ENCODE measurements around the gene AP1G2.

Gene AP1G2

GRCh38 chr14:23569443-23570151, 2.0 kb upstream of the AP1G2 start:
- DNase-seq = no peak

GRCh38 chr14:23568600-23569331, 1.2 kb upstream of the AP1G2 start:
- DNase-seq = no peak

- DNase-seq = no peak
Measured at GRCh38 chr14:23568021-23568599, 519 bp upstream of the AP1G2 start.

GRCh38 chr14:23566778-23567185, 809 bp downstream of the AP1G2 start:
- no peak for DNase-seq

DNA sequence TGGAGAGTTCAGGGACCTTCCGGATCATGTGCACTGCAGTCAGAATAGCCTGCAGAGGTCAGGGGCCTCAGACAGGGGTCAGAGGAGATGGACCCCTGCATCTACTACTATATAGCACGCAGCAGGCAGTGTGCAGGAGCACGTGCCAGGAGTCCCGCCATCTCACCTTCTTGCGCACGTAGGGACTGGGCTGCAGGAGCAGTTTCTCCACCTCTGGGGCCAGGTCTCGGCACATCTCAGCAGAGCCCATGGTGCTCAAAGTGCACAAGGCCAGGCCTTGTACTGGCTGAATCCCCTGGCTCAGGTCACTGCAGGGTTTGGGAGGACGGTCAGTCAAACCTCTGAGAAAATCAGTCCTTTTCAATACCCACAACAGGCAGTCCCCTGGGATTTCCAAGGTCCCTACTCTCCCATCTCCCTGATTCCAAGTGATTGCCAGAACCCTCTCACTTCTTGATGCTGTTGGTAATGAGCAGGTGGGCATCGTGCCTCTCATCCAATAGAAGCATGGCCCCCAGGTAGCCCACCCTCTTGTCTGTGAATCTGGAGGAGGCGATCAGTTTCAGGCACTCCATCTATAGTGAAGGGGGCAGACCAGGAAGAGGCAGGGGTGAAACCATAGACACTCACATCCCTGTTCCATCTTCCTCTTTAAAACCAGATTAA, 1.3 kb downstream of the AP1G2 start:
- DNase-seq = no peak

DNA sequence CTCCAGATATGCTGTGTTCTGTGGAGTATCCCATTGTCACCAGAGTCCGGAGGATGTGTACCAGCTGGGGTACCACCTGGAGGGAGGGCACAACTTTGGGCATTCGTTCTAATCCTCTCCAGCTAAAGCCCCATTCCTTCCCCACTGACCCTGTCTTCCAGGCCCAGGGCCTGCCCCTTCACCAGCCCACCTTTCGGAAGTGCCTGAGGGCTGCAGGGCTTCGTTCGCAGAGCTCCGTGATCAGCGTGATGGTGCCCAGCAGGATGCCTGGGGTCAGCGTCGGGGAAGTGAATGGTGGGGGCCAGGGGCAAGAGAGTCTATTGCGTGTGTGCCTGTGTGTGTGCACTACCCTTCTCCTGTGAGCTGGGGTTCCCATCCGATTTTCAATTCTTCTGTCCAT, 2.0 kb downstream of the AP1G2 start:
- DNase-seq = no peak

GRCh38 chr14:23564876-23565275, 2.7 kb downstream of the AP1G2 start:
- no peak for DNase-seq

DNA sequence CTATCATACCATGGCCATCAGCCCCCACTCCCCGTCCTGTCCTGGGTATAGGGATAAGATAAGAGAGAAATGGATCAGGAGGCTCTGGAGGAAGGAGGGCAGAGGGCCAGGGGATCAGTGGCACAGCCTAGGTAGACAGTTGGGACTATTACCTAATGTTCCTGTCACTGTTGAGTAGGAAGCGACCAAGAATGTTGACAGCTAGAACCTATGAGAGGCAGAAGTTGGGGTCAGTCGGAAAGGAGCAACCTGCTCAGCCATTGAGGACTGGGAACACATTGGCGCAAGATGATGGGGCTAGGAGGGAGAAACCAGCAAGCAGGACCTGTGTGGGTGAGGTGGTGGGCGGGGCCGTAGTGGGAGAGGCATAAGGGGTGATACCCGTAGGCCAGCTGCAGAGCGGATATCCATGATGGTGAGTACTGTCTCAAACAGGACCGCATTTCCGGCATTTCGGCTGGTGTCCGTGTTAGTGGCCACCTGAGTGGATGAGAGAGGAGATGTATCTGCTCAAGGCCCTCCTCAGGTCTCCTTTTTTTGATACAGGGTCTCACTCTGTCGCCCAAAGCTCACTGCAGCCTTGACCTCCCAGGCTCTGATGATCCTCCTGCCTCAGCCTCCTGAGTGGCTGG, 3.3 kb downstream of the AP1G2 start:
- DNase-seq = no peak

DNA sequence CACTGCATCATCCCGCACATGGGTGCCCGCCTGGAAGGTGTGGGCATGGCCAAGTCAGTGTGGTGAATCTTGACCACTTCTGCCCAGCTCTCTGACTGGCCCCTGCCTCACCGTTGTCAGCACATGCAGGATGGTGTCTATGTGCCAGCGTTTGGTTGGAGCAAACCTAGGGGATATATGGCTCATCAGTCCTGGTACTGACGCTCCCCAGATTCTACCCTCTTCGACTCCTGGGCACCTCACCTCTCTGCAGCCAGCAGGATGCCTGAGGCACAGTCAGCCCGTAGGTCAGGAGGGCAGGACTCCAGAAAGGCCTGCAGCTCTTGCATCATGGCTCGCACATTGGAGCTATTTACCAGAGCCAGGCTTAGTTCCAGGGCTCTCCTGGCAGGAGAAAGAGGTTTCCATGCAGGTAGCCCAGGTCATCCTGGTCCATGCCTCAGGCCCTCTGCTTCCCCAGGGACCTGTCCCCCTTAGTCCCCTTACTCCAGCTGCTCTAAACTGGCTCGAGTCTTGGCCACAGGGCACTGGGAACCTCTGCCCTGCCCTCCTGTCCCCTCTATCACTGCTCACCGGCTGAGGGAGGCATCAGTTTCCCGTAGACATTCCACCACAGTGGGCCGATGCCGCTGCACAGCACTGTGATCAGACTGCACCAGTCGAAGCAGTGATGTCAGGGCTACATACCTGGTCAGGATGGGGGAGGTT, 4.0 kb downstream of the AP1G2 start:
- DNase-seq = no peak

DNA sequence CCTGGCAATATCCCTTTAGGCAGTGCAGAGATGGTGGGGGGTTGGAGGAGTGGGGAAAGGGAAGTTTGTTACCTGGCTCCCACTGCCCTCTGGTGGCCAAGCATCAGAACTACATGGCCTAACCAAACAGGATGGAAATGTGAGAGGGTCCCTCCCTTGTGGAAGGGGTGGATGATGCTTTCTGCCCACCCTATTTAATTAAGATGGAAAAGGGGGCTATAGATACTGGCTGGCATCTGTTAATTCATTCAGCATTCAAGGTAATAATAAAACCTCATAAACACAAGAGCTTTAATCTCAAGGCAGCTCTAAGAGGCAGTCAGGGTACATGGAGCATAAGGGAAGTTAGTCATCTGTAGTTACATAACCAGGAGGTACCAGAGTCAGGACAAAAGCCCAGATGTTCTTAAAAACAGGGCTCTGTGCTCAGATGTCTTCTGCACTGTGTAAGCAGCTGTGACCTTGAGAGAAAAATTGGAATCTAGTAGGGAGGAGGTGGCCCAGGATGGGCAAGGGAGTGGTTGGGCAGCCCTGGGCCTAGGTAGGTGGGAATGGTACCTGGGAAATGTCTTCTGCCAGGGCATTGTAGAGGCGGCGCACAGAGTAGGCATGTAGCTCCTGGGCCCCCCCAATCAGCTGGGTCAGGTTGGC, 4.6 kb downstream of the AP1G2 start:
- DNase-seq = peak; percentile 70

- DNase-seq = no peak
Measured at GRCh38 chr14:23561873-23562821, 5.4 kb downstream of the AP1G2 start.

DNA sequence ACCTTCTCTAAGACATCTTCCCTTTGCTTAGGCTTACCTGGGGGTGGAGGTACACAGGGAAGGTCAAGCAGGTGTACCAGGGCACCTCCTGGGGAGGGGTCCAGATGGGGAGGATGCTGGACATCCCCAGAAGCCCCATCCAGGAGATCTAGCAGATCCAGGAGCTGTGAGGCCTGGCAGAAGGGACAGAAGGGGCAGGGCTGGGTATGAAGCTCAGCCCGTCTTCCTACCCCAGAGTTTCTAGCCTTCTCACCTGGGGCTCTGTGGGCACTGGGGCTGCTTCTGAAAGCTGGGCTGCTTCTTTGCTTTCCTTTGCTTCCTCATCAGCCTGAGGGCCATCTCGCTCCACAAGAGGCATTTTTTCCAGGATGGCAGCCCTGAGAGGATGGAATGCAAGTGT, 6.3 kb downstream of the AP1G2 start:
- no peak for DNase-seq

- DNase-seq = no peak
Measured at GRCh38 chr14:23559926-23560520, 7.6 kb downstream of the AP1G2 start.

GRCh38 chr14:23559010-23559925, 8.3 kb downstream of the AP1G2 start:
- DNase-seq = peak; percentile 72

DNA sequence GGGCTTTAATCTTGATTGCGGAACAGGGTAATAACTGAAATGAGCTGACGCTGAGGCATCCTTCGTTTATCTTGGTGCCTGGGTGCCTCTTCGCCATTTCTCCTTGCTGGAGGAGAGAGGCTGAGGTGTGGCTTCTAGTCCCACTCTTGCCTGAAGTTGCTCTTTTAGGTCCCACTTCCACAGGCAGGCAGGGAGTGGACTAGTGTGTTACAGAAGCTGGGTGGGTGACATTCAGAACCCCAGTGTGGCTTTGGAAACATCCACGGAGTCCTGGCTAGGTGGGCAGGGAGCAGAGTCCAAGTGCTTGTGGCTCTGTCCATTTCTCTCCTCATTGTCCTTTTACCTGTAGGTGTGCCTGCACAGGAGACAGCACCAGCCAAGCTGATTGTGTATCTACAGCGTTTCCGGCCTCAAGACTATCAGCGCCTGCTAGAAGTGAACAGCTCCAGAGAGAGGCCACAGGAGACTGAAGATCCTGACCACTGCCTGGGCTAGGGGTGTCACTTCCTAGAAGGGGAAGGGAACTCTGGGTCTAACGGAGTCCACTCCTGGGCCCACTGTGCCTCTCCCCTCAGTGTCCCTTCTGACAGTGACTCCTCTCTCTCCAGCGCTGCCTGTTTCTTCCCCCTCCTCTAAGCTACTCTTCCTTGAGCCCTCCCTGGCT, 9.1 kb downstream of the AP1G2 start:
- no peak for DNase-seq

GRCh38 chr14:23557946-23558345, 9.6 kb downstream of the AP1G2 start:
- DNase-seq = no peak

DNA sequence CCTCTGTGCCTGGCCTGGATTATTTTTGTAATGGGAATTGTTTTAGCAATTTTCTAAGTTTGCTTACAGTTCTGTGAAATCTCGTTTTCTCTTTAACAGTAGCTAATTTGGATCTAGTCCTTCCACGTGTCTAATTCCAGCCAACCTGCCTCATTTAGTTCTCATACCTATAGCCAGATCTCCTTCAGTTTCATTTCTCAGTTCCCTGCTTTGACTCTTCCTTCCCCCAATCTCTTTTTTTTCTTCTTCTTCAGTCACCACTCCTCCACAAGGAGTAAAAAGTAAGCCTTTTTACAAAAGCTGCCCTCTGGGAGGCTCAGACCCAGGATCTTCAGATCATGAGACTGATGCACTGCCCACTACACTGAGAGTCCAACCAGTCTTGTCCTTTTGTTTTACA, 10.1 kb downstream of the AP1G2 start:
- no peak for DNase-seq

DNA sequence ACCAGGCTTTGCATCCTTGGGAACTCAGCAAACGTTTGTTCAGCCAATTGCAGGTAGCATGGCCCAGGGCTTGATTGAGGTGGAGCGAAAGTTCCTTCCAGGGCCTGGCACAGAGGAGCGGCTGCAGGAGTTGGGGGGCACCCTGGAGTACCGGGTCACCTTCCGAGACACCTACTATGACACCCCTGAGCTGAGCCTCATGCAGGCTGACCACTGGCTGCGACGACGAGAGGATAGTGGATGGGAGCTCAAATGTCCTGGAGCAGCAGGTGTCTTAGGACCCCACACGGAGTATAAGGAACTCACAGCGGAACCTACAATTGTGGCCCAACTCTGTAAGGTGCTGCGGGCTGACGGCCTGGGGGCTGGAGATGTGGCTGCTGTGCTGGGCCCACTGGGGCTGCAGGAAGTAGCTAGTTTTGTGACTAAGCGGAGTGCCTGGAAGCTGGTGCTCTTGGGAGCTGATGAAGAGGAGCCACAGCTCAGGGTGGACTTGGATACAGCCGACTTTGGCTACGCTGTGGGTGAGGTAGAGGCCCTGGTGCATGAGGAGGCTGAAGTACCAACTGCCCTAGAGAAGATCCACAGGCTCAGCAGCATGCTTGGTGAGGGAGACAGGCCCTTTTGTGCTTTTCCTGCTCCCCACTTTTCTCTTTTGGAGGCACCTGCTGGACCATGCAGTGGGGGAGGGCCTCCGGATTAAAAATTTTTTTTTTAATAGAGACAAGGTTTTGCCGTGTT, 10.7 kb downstream of the AP1G2 start:
- DNase-seq = no peak
